GM23338 (cell line): ENCODE results near the gene CD40.

Source experiments
- CREB1 ChIP-seq: fragments of 250-450 bp; sonication (Bioruptor Pico); IDR thresholded peaks from 2 replicates; pipeline ENCODE4 v1.5.0; 2020; ENCODE audit warnings: low read depth, mild to moderate bottlenecking, moderate library complexity
- EZH2phosphoT487 ChIP-seq: fragments of 200-600 bp; sonication (generic); IDR thresholded peaks from one replicate; pipeline ENCODE4 v1.8.1; 2018; ENCODE audit warnings: antibody characterized with exemption; ENCODE audit not compliant: unreplicated experiment
- NANOG ChIP-seq: IDR thresholded peaks from 2 replicates; pipeline ENCODE4 v1.6.1; 2016; ENCODE audit warnings: antibody characterized with exemption, borderline replicate concordance
- POLR2AphosphoS5 ChIP-seq: IDR thresholded peaks from 2 replicates; pipeline ENCODE4 v1.6.1; 2016; ENCODE audit warnings: antibody characterized with exemption, low read depth
- STAT1 ChIP-seq: IDR thresholded peaks from one replicate; pipeline ENCODE4 v1.6.1; 2016; ENCODE audit warnings: antibody characterized with exemption; ENCODE audit not compliant: unreplicated experiment
- ZNF114 ChIP-seq: fragments of 250-450 bp; sonication (Bioruptor Pico); IDR thresholded peaks from 2 replicates; pipeline ENCODE4 v1.5.0; 2020; ENCODE audit warnings: mild to moderate bottlenecking, moderate library complexity
- TF ChIP-seq, protein P1 (sequence below), 2 experiments: fragments of 200-600 bp in 1 of 2; sonication (generic) in 1 of 2; conservative IDR thresholded peaks; 2 replicates each; pipeline versions ENCODE4 v1.5.1 to v1.6.1; 2016 to 2017; ENCODE audit warnings: antibody characterized with exemption in 2 of 2, low read depth in 2 of 2, mild to moderate bottlenecking in 2 of 2, moderate library complexity in 1 of 2
- TF ChIP-seq, protein P2 (sequence below): IDR thresholded peaks from one replicate; pipeline ENCODE4 v1.6.1; 2018; ENCODE audit warnings: antibody characterized with exemption; ENCODE audit not compliant: unreplicated experiment
- TF ChIP-seq, protein P3 (sequence below): IDR thresholded peaks from 2 replicates; pipeline ENCODE4 v1.6.1; 2016; ENCODE audit warnings: antibody characterized with exemption

DNA sequence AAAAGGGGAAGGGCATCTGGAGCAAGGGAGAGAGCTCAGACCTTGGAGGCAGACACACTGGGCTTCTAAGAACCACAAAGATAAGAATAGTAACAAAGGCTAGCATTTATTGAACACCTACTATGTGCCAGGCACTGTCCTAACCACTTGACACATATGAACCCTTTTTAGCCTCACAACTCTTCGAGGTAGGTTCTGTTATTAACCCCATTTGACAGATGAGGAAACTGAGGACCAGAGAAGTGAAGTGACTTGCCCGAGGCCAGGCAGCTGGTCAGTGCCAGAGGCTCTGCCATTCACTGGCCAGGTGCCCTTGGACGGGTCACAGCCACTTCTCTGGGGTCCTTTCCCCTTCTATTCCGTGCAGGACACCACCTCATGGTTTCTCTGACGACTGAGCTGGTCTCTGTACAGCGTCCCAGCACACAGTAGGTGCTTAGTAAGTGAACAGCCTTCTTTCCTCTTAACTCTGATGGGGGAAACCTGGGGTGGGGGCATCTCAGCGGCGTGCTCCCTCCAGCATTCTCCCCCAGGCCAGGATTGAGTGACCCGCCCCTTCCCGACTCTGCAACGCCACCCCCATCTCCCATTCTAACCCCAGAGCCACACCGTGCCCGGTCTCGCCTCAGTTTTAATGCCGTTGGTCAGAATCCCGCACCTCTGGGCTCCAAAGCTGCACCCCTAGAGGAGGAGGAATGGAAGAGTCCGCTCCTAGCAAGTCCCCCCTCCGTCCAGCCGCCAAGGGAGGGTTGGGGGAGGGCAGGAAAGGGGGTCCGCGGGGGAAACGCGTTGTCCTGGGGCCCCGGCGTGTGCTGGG, 55.7 kb downstream of the CD40 start:
- TF ChIP-seq, protein P1, sequence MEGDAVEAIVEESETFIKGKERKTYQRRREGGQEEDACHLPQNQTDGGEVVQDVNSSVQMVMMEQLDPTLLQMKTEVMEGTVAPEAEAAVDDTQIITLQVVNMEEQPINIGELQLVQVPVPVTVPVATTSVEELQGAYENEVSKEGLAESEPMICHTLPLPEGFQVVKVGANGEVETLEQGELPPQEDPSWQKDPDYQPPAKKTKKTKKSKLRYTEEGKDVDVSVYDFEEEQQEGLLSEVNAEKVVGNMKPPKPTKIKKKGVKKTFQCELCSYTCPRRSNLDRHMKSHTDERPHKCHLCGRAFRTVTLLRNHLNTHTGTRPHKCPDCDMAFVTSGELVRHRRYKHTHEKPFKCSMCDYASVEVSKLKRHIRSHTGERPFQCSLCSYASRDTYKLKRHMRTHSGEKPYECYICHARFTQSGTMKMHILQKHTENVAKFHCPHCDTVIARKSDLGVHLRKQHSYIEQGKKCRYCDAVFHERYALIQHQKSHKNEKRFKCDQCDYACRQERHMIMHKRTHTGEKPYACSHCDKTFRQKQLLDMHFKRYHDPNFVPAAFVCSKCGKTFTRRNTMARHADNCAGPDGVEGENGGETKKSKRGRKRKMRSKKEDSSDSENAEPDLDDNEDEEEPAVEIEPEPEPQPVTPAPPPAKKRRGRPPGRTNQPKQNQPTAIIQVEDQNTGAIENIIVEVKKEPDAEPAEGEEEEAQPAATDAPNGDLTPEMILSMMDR (conservative IDR thresholded peaks at IDR 0.05; ENCODE audit: low read depth in 2 of 2) = no peak
- TF ChIP-seq POLR2AphosphoS5 = no peak
- no peak for TF ChIP-seq ZNF114 (CRISPR knock-in tag)
- TF ChIP-seq, protein P2, sequence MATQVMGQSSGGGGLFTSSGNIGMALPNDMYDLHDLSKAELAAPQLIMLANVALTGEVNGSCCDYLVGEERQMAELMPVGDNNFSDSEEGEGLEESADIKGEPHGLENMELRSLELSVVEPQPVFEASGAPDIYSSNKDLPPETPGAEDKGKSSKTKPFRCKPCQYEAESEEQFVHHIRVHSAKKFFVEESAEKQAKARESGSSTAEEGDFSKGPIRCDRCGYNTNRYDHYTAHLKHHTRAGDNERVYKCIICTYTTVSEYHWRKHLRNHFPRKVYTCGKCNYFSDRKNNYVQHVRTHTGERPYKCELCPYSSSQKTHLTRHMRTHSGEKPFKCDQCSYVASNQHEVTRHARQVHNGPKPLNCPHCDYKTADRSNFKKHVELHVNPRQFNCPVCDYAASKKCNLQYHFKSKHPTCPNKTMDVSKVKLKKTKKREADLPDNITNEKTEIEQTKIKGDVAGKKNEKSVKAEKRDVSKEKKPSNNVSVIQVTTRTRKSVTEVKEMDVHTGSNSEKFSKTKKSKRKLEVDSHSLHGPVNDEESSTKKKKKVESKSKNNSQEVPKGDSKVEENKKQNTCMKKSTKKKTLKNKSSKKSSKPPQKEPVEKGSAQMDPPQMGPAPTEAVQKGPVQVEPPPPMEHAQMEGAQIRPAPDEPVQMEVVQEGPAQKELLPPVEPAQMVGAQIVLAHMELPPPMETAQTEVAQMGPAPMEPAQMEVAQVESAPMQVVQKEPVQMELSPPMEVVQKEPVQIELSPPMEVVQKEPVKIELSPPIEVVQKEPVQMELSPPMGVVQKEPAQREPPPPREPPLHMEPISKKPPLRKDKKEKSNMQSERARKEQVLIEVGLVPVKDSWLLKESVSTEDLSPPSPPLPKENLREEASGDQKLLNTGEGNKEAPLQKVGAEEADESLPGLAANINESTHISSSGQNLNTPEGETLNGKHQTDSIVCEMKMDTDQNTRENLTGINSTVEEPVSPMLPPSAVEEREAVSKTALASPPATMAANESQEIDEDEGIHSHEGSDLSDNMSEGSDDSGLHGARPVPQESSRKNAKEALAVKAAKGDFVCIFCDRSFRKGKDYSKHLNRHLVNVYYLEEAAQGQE = no peak
- TF ChIP-seq, protein P3, sequence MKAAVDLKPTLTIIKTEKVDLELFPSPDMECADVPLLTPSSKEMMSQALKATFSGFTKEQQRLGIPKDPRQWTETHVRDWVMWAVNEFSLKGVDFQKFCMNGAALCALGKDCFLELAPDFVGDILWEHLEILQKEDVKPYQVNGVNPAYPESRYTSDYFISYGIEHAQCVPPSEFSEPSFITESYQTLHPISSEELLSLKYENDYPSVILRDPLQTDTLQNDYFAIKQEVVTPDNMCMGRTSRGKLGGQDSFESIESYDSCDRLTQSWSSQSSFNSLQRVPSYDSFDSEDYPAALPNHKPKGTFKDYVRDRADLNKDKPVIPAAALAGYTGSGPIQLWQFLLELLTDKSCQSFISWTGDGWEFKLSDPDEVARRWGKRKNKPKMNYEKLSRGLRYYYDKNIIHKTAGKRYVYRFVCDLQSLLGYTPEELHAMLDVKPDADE = no peak
- no peak for TF ChIP-seq EZH2phosphoT487
- TF ChIP-seq CREB1 (CRISPR knock-in tag) = no peak
- TF ChIP-seq NANOG = no peak
- no peak for TF ChIP-seq STAT1
